ENCODE results near the gene TACR2.

- TF ChIP-seq CREB1 (IDR thresholded peaks at IDR 0.05; ENCODE audit: low read depth) (no peak), MAX (IDR thresholded peaks at IDR 0.05) (no peak), CEBPB (IDR thresholded peaks at IDR 0.05) (no peak), EP300 (IDR thresholded peaks at IDR 0.05; ENCODE audit: borderline replicate concordance) (no peak), ZBTB7A (IDR thresholded peaks at IDR 0.05; ENCODE audit: low read depth) (no peak), EGR1 (IDR thresholded peaks at IDR 0.05) (no peak), TCF12 (IDR thresholded peaks at IDR 0.05; ENCODE audit: low read depth) (no peak), FOXM1 (IDR thresholded peaks at IDR 0.05; ENCODE audit: borderline replicate concordance, low read depth) (no peak), NFIC (IDR thresholded peaks at IDR 0.05) (no peak), REST (IDR thresholded peaks at IDR 0.05; ENCODE audit: low read depth) (no peak), TAF1 (IDR thresholded peaks at IDR 0.05; ENCODE audit: low read depth) (no peak), YY1 (IDR thresholded peaks at IDR 0.05; ENCODE audit: low read depth) (no peak), USF1 (IDR thresholded peaks at IDR 0.05) (no peak), TEAD4 (IDR thresholded peaks at IDR 0.05) (no peak)
These were observed 31.0 kb downstream of the TACR2 start for GRCh38 chr10:69385454-69386350.
